ENCODE results near the gene DDX18. TPM values are rescaled to one million over a fixed set of nuclear protein-coding genes. Genes with fewer than 3 reads are reported as not detected.

The DDX18 gene
- total RNA-seq, 1 experiment from 2014 or later: 107 TPM

DNA sequence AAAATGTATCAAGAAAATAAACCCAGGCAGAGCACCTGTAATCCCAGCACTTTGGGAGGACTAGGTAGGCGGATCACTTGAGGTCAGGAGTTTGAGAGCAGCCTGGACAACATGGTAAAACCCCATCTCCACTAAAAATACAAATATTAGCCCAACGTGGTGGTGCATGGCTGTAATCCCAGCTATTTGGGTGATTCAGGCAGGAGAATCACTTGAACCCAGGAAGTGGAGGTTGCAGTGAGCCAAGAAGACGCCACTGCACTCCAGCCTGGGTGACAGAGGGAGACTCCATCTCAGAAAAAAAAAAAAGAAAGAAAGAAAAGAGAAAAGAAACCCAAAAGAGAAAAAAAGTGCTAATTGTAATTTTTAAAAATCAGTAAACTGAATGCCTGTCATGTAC is 41.4 kb downstream of the DDX18 start (continued):
- TF ChIP-seq, protein P1, sequence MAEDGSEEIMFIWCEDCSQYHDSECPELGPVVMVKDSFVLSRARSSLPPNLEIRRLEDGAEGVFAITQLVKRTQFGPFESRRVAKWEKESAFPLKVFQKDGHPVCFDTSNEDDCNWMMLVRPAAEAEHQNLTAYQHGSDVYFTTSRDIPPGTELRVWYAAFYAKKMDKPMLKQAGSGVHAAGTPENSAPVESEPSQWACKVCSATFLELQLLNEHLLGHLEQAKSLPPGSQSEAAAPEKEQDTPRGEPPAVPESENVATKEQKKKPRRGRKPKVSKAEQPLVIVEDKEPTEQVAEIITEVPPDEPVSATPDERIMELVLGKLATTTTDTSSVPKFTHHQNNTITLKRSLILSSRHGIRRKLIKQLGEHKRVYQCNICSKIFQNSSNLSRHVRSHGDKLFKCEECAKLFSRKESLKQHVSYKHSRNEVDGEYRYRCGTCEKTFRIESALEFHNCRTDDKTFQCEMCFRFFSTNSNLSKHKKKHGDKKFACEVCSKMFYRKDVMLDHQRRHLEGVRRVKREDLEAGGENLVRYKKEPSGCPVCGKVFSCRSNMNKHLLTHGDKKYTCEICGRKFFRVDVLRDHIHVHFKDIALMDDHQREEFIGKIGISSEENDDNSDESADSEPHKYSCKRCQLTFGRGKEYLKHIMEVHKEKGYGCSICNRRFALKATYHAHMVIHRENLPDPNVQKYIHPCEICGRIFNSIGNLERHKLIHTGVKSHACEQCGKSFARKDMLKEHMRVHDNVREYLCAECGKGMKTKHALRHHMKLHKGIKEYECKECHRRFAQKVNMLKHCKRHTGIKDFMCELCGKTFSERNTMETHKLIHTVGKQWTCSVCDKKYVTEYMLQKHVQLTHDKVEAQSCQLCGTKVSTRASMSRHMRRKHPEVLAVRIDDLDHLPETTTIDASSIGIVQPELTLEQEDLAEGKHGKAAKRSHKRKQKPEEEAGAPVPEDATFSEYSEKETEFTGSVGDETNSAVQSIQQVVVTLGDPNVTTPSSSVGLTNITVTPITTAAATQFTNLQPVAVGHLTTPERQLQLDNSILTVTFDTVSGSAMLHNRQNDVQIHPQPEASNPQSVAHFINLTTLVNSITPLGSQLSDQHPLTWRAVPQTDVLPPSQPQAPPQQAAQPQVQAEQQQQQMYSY (CRISPR knock-in tag; IDR thresholded peaks at IDR 0.05): no peak
- TF ChIP-seq GTF2I (CRISPR knock-in tag; conservative IDR thresholded peaks at IDR 0.05) (no peak), ZBTB21 (CRISPR knock-in tag; IDR thresholded peaks at IDR 0.05; ENCODE audit: borderline replicate concordance) (no peak), GABPB1 (CRISPR knock-in tag; IDR thresholded peaks at IDR 0.05) (no peak), RELA (CRISPR knock-in tag; IDR thresholded peaks at IDR 0.05; ENCODE audit: borderline replicate concordance) (no peak), ERG (CRISPR knock-in tag; IDR thresholded peaks at IDR 0.05) (no peak), TEAD1 (CRISPR knock-in tag; IDR thresholded peaks at IDR 0.05) (no peak), SMAD3 (CRISPR knock-in tag; IDR thresholded peaks at IDR 0.05; ENCODE audit: borderline replicate concordance) (no peak), ZMAT4 (CRISPR knock-in tag; IDR thresholded peaks at IDR 0.05) (no peak), ZNF219 (CRISPR knock-in tag; IDR thresholded peaks at IDR 0.05; ENCODE audit: borderline replicate concordance) (no peak)
- TF ChIP-seq, protein P2, sequence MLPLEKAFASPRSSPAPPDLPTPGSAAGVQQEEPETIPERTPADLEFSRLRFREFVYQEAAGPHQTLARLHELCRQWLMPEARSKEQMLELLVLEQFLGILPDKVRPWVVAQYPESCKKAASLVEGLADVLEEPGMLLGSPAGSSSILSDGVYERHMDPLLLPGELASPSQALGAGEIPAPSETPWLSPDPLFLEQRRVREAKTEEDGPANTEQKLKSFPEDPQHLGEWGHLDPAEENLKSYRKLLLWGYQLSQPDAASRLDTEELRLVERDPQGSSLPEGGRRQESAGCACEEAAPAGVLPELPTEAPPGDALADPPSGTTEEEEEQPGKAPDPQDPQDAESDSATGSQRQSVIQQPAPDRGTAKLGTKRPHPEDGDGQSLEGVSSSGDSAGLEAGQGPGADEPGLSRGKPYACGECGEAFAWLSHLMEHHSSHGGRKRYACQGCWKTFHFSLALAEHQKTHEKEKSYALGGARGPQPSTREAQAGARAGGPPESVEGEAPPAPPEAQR (CRISPR knock-in tag; IDR thresholded peaks at IDR 0.05): no peak

DNA sequence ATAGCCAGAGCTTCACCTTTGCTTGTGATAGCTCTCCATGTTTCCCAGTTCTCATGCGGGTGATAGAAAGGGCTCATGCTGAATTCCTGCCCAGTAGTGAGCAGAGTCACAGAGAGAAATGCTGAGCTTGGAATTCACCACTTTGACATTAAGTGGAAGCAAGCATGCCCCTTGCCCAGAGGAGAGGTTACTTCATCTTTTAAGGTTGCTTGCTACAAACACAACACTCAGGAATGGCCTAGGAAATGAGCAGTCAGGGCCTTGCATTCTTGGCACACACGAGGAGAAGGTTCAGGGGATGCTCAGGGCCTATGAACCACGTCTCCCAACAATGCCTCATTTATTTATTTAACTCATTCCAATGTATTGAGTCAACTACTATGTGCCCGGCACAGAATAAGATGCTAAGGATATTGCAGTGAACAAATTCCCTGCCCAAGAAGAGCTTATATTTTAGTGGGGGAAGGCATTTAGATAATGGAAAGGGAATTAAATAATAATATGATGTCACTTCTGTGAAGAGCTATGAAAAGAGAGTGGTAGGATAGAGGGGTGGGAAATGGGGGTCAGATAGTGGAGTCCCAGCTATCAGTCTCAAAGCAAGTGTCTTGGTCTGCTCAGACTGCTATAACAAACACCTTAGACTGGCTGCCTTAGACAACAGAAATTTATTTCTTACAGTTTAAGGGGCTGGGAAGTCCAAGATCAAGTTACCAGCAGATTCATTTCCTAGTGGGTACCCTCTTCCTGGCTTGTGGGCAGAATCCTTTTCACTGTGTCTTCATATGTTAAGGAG is 42.1 kb downstream of the DDX18 start:
- TF ChIP-seq FOXP1 (CRISPR knock-in tag; IDR thresholded peaks at IDR 0.05; ENCODE audit: borderline replicate concordance) (no peak), JAZF1 (CRISPR knock-in tag; IDR thresholded peaks at IDR 0.05) (no peak), ZNF396 (CRISPR knock-in tag; IDR thresholded peaks at IDR 0.05; ENCODE audit: borderline replicate concordance) (no peak), RELA (CRISPR knock-in tag; IDR thresholded peaks at IDR 0.05; ENCODE audit: borderline replicate concordance) (no peak), MLX (CRISPR knock-in tag; IDR thresholded peaks at IDR 0.05) (no peak), NFYB (CRISPR knock-in tag; conservative IDR thresholded peaks at IDR 0.05; ENCODE audit: low read depth) (no peak), GRHL2 (CRISPR knock-in tag; IDR thresholded peaks at IDR 0.05; ENCODE audit: insufficient replicate concordance, severe bottlenecking) (no peak), ZBTB43 (CRISPR knock-in tag; IDR thresholded peaks at IDR 0.05) (no peak), TCF7 (CRISPR knock-in tag; IDR thresholded peaks at IDR 0.05; ENCODE audit: low read depth) (no peak), EMX1 (CRISPR knock-in tag; IDR thresholded peaks at IDR 0.05) (no peak), PRRX2 (CRISPR knock-in tag; IDR thresholded peaks at IDR 0.05) (no peak), MYBL2 (CRISPR knock-in tag; IDR thresholded peaks at IDR 0.05) (no peak)
- TF ChIP-seq, protein P3, sequence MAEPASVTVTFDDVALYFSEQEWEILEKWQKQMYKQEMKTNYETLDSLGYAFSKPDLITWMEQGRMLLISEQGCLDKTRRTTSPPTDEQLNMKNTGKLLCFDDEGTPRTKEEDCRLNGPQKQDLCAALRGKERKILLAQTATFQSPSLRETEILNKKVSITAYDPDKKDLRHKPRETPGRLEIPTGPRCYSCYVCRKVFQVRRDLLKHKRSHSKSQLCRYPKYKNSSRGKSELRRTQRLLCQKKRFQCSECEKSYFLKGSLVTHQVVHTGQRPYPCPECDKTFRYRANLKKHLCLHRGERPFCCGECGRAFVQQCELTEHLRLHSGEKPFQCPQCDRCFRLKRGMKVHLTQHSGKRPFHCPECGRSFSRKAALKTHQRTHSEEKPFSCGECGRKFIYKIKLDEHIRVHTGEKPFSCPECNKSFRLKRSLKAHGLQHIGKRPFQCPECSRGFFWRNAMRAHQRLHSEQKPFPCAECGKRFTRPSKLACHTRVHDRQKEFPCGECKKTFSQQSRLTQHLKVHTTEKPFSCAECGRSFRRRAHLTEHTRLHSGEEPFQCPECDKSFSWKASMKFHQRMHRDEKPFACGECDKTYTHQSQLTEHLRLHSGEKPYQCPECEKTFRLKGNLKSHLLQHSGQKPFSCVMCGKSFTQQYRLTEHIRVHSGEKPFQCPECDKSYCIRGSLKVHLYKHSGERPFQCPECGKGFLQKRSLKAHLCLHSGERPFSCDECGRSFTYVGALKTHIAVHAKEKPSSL (CRISPR knock-in tag; conservative IDR thresholded peaks at IDR 0.05): no peak
- CTCF ChIA-PET: interaction anchor here (1.2 kb wide), 1 partner anchor 147 kb away, joined by 4 read pairs; no protein-coding TSS in a partner anchor
- Mint-ChIP-seq H3K4me1 (peaks cover 15% of the 10 kb centered on the region), H3K36me3 (no peaks in the 10 kb centered on the region), H3K27me3 (ENCODE audit: low read depth) (peaks cover 42% of the 10 kb centered on the region), H3K27ac (no peak overlapping the region), H3K9me3 (no peaks in the 10 kb centered on the region), H3K4me3 (no peak overlapping the region)
- ATAC-seq: no peak
- POLR2A ChIA-PET: no interaction called here
- no peak for DNase-seq (ENCODE audit: low spot score)

All from WTC11 (cell line).